Measurements from ENCODE around the gene ZMYND8. TPM values are rescaled to one million over a fixed set of nuclear protein-coding genes. Genes with fewer than 3 reads are reported as not detected.
"Not testable (repeated sequence)": the region's sequence is repeated elsewhere in the genome, so short reads cannot be mapped to it uniquely, and the experiment has no call there.

ZMYND8 gene
- total and polyA plus RNA-seq, 4 donors = 14.2 to 46.4 (median 30.1) TPM

DNA sequence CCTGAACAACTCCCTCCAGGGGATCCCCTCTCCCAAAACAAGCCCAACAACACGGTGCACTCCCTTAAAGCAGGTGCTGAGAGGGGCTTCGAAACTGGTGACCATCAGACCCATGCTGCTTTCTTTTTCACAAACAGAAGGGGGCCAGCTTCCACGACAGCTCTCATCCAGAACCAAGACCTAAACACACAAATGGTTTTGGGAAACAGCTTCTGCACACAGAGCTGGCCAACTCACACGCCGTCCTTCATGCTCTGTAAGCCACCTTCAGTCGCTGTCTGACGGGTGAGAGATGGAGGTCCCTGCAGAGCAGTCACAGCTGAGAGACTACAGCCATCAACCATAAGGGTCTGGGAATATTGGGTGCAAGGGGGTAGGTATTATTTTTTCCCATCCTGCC lies 76.3 kb downstream of the ZMYND8 start:
- no peaks in the 10 kb centered on the region for H3K27me3 ChIP-seq (ENCODE audit: control insufficient read depth in 3 of 3, insufficient read depth in 3 of 3, low read length in 2 of 3)
- TF ChIP-seq, protein P1, sequence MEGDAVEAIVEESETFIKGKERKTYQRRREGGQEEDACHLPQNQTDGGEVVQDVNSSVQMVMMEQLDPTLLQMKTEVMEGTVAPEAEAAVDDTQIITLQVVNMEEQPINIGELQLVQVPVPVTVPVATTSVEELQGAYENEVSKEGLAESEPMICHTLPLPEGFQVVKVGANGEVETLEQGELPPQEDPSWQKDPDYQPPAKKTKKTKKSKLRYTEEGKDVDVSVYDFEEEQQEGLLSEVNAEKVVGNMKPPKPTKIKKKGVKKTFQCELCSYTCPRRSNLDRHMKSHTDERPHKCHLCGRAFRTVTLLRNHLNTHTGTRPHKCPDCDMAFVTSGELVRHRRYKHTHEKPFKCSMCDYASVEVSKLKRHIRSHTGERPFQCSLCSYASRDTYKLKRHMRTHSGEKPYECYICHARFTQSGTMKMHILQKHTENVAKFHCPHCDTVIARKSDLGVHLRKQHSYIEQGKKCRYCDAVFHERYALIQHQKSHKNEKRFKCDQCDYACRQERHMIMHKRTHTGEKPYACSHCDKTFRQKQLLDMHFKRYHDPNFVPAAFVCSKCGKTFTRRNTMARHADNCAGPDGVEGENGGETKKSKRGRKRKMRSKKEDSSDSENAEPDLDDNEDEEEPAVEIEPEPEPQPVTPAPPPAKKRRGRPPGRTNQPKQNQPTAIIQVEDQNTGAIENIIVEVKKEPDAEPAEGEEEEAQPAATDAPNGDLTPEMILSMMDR (IDR thresholded peaks at IDR 0.05; ENCODE audit: control extremely low read depth, extremely low read depth) = no peak
- H3K9me3 ChIP-seq (ENCODE audit: control insufficient read depth in 4 of 4, insufficient read depth in 3 of 4, low read length in 3 of 4) = no peaks in the 10 kb centered on the region
- H3K9ac ChIP-seq (ENCODE audit: insufficient read depth in 1 of 2, low read length in 2 of 2) = no peak overlapping the region
- DNase-seq (no peak), ATAC-seq (ENCODE audit: insufficient read depth, low FRiP score) (no peak)
- peaks cover 25 to 52% (median 34%) of the 10 kb centered on the region in 4 donors for H3K36me3 ChIP-seq (ENCODE audit: control insufficient read depth in 4 of 4, insufficient read depth in 4 of 4, low read length in 4 of 4)
- no peak overlapping the region for H3K4me3 ChIP-seq
- no peak overlapping the region for H3K27ac ChIP-seq (ENCODE audit: low read depth in 1 of 2, low read length in 1 of 2)
- WGBS, 2 donors = 91% methylated on average over 7 of the region's 7 CpGs
- H3K4me1 ChIP-seq (ENCODE audit: control insufficient read depth in 5 of 5, insufficient read depth in 5 of 5, low read length in 5 of 5) = peaks cover 0 to 12% (median 3%) of the 10 kb centered on the region in 5 donors

DNA sequence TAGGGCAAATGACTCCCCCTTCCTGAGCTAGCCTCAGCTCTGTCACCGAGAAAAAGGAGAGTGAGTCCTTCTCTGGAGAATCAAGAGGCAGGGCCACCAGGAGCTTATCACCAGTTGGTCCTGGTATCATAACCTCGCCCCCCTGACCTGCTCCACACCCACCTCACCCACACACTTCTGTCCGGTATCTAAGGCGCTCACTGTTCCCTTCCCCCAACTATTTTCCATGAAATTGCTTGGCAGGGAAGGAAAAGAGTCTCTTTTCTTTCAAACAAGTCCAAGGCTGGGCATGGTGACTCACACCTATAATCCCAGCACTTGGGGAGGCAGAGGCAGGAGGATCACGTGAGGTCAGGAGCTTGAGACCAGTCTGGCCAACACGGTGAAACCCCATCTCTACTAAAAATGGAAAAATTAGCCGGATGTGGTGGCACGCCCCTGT lies 77.6 kb downstream of the ZMYND8 start:
- 94% methylated on average over 8 of the region's 8 CpGs for WGBS, 2 donors
- H3K36me3 ChIP-seq (ENCODE audit: control insufficient read depth in 4 of 4, insufficient read depth in 4 of 4, low read length in 4 of 4) = peaks cover 16 to 45% (median 28%) of the 10 kb centered on the region in 4 donors
- H3K4me3 ChIP-seq = no peak overlapping the region
- TF ChIP-seq, protein P1 (IDR thresholded peaks at IDR 0.05; ENCODE audit: control extremely low read depth, extremely low read depth) = no peak
- ATAC-seq (ENCODE audit: insufficient read depth, low FRiP score) = no peak
- H3K9ac ChIP-seq (ENCODE audit: insufficient read depth in 1 of 2, low read length in 2 of 2) = no peak overlapping the region
- no peaks in the 10 kb centered on the region for H3K27me3 ChIP-seq (ENCODE audit: control insufficient read depth in 3 of 3, insufficient read depth in 3 of 3, low read length in 2 of 3)
- no peak for DNase-seq
- peaks cover 2 to 20% (median 8%) of the 10 kb centered on the region in 5 donors for H3K4me1 ChIP-seq (ENCODE audit: control insufficient read depth in 5 of 5, insufficient read depth in 5 of 5, low read length in 5 of 5)
- no peaks in the 10 kb centered on the region for H3K9me3 ChIP-seq (ENCODE audit: control insufficient read depth in 4 of 4, insufficient read depth in 3 of 4, low read length in 3 of 4)
- peak overlapping the region in 1 of 2 donors; percentile 35 for H3K27ac ChIP-seq (ENCODE audit: low read depth in 1 of 2, low read length in 1 of 2)

DNA sequence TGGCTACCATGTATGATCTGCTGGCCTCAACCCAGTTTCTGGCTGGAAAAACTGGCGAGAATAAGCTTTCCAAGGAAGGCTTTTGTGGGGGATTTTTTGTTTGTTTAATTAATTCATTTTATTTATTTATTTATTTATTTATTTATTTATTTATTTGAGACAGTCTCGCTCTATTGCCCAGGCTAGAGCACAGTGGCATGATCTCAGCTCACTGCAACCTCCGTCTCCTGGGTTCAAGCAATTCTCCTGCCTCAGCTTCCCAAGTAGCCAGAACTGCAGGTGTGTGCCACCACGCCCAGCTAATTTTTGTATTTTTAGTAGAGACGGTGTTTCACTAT lies 79.0 kb downstream of the ZMYND8 start:
- H3K27me3 ChIP-seq (ENCODE audit: control insufficient read depth in 3 of 3, insufficient read depth in 3 of 3, low read length in 2 of 3); ATAC-seq (ENCODE audit: insufficient read depth, low FRiP score); H3K4me3 ChIP-seq; DNase-seq; H3K9ac ChIP-seq (ENCODE audit: insufficient read depth in 1 of 2, low read length in 2 of 2); H3K9me3 ChIP-seq (ENCODE audit: control insufficient read depth in 4 of 4, insufficient read depth in 3 of 4, low read length in 3 of 4): not testable (repeated sequence)
- Histone ChIP-seq H3K27ac (ENCODE audit: low read depth in 1 of 2, low read length in 1 of 2) (peak overlapping the region; percentile 11 to 43), H3K4me1 (ENCODE audit: control insufficient read depth in 5 of 5, insufficient read depth in 5 of 5, low read length in 5 of 5) (peaks cover 2 to 20% (median 10%) of the 10 kb centered on the region in 5 donors), H3K36me3 (ENCODE audit: control insufficient read depth in 4 of 4, insufficient read depth in 4 of 4, low read length in 4 of 4) (peaks cover 6 to 46% (median 26%) of the 10 kb centered on the region in 4 donors)
- WGBS, 2 donors = 91 to 93% methylated on average over 5 of the region's 5 CpGs

DNA sequence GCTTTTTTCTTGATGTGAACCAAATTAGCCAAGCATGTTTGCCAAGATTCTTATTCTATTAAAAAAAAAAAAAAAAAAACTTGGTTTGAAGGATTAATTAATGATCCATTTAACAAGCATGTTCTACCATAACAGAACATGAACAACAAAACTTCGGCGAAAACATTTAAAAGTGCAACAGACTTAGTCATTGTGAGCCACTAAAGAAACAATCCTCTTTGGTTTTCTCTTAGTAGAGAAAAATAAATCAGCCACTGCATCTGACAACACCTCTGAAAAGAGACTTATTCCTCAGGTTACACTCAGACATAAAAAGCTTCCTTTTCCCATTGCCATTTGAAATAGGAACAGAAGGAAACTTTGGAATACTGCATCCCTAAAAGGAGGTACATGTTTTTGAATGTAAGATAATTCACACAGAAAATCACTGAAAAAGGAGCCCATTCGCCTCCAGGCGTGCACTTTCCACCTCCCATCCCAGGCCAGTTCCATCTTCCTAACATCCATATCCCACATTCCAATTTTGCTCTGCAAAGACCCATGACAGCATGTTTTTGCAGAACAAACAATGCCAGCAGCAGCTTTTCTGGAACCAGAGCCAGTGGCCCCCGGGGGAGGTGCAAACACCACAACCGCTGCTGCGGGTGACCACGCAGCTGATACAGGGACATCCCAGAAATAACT lies 79.5 kb downstream of the ZMYND8 start:
- WGBS, 2 donors = 67 to 91% methylated on average over 8 of the region's 8 CpGs
- Histone ChIP-seq H3K27me3 (ENCODE audit: control insufficient read depth in 3 of 3, insufficient read depth in 3 of 3, low read length in 2 of 3) (no peaks in the 10 kb centered on the region), H3K4me3 (no peak overlapping the region), H3K9ac (ENCODE audit: insufficient read depth in 1 of 2, low read length in 2 of 2) (no peak overlapping the region), H3K27ac (ENCODE audit: low read depth in 1 of 2, low read length in 1 of 2) (peak overlapping the region in 1 of 2 donors; percentile 43), H3K36me3 (ENCODE audit: control insufficient read depth in 4 of 4, insufficient read depth in 4 of 4, low read length in 4 of 4) (peaks cover 3 to 41% (median 25%) of the 10 kb centered on the region in 4 donors), H3K9me3 (ENCODE audit: control insufficient read depth in 4 of 4, insufficient read depth in 3 of 4, low read length in 3 of 4) (no peaks in the 10 kb centered on the region), H3K4me1 (ENCODE audit: control insufficient read depth in 5 of 5, insufficient read depth in 5 of 5, low read length in 5 of 5) (peaks cover 2 to 20% (median 10%) of the 10 kb centered on the region in 5 donors)
- DNase-seq = peak; percentile 78 to 83 (median 81)
- ATAC-seq (ENCODE audit: insufficient read depth, low FRiP score) = no peak
- TF ChIP-seq, protein P1 (IDR thresholded peaks at IDR 0.05; ENCODE audit: control extremely low read depth, extremely low read depth) = no peak
